Smooth muscle cell (in vitro differentiated cells): ENCODE data around the gene SPPL2A. TPM values are rescaled to one million over a fixed set of nuclear protein-coding genes. Genes with fewer than 3 reads are reported as not detected.

Experiments used
- DNase-seq: peaks from one replicate; lab custom pipeline; 2025; ENCODE audit not compliant: unreplicated experiment; lab: John Stamatoyannopoulos, UW
- H2AFZ ChIP-seq: fragments of 200-600 bp; sonication (generic); 2 replicates; pipeline ENCODE4 v1.6.0; 2016; ENCODE audit warnings: antibody characterized with exemption, low read depth, mild to moderate bottlenecking
- H3F3A ChIP-seq: fragments of 200-600 bp; sonication (generic); 2 replicates; pipeline ENCODE4 v1.6.0; 2017; ENCODE audit warnings: antibody characterized with exemption, low read depth
- H3K27ac ChIP-seq: fragments of 200-600 bp; sonication (generic); 2 replicates; pipeline ENCODE4 v1.5.1; 2016; ENCODE audit warnings: low read depth, mild to moderate bottlenecking
- H3K27me3 ChIP-seq: fragments of 200-600 bp; sonication (generic); 2 replicates; pipeline ENCODE4 v1.6.1; 2016; ENCODE audit warnings: low read depth, mild to moderate bottlenecking
- H3K36me3 ChIP-seq: fragments of 200-600 bp; sonication (generic); 2 replicates; pipeline ENCODE4 v1.5.1; 2016; ENCODE audit warnings: low read depth
- H3K4me1 ChIP-seq: fragments of 200-600 bp; sonication (generic); 2 replicates; pipeline ENCODE4 v1.5.1; 2016; ENCODE audit warnings: low read depth
- H3K4me2 ChIP-seq: fragments of 200-600 bp; sonication (generic); 2 replicates; pipeline ENCODE4 v1.6.0; 2016; ENCODE audit warnings: mild to moderate bottlenecking
- H3K4me3 ChIP-seq: fragments of 200-600 bp; sonication (generic); 2 replicates; pipeline ENCODE4 v1.5.1; 2016; ENCODE audit warnings: mild to moderate bottlenecking
- H3K79me2 ChIP-seq: fragments of 200-600 bp; sonication (generic); 2 replicates; pipeline ENCODE4 v1.6.0; 2016; ENCODE audit warnings: low read depth, mild to moderate bottlenecking
- H3K9ac ChIP-seq: fragments of 200-600 bp; sonication (generic); 2 replicates; pipeline ENCODE4 v1.6.0; 2016; ENCODE audit warnings: low read depth
- H3K9me3 ChIP-seq: fragments of 200-600 bp; sonication (generic); replicated peaks from 2 replicates; pipeline ENCODE4 v1.5.1; 2016; ENCODE audit warnings: low read depth
- H4K20me1 ChIP-seq: fragments of 200-600 bp; sonication (generic); 2 replicates; pipeline ENCODE4 v1.6.0; 2016; ENCODE audit warnings: low read depth
- CTCF ChIP-seq: fragments of 200-600 bp; sonication (generic); IDR thresholded peaks from 2 replicates; pipeline ENCODE4 v1.5.1; 2017; ENCODE audit warnings: borderline replicate concordance, mild to moderate bottlenecking, antibody characterized with exemption; ENCODE audit not compliant: insufficient read depth, poor library complexity, severe bottlenecking
- WGBS: methylation state at CpG from one replicate; pipeline ENCODE4 v1.1.7; 2016; ENCODE audit warnings: low lambda C conversion rate; 5-methylcytosine and 5-hydroxymethylcytosine counted together
- polyA plus RNA-seq: library from polyadenylated mRNA; unstranded; fragments of >200 nt; fragmentation: Nextera tagmentation; extraction: Ambion mirVana; gene quantifications from 2 replicates; pipeline ENCODE4 v1.2.1, GENCODE V29; 2016
- total RNA-seq: library from RNA; depleted of rRNA; stranded (reverse); fragments of >200 nt; gene quantifications from 2 replicates; pipeline ENCODE4 v1.2.3, GENCODE V29; 2014

The SPPL2A gene
- total and polyA plus RNA-seq, 2 experiments from 2014 or later: 62.2 to 265 TPM

- peaks cover 6% of the 10 kb centered on the region for H3K4me1 ChIP-seq
- no peak overlapping the region for H3K4me2 ChIP-seq
- no peaks in the 10 kb centered on the region for H3K27me3 ChIP-seq
- H4K20me1 ChIP-seq: no peaks in the 10 kb centered on the region
- no peak overlapping the region for H3K4me3 ChIP-seq
- no peak for TF ChIP-seq CTCF
- no peaks in the 10 kb centered on the region for H3K79me2 ChIP-seq
- no peaks in the 10 kb centered on the region for H3K9me3 ChIP-seq
- no peak overlapping the region for H3K9ac ChIP-seq
- no peak overlapping the region for H3K27ac ChIP-seq
- H2AFZ ChIP-seq: no peak overlapping the region
- no peaks in the 10 kb centered on the region for H3K36me3 ChIP-seq
- DNase-seq: no peak
- H3F3A ChIP-seq: no peaks in the 10 kb centered on the region
- WGBS: 79% methylated on average over 4 of the region's 4 CpGs
Measured at GRCh38 chr15:50791486-50791885, 26.0 kb upstream of the SPPL2A start.

- no peaks in the 10 kb centered on the region for H3K27me3 ChIP-seq
- no peaks in the 10 kb centered on the region for H3K79me2 ChIP-seq
- no peaks in the 10 kb centered on the region for H3K36me3 ChIP-seq
- no peak overlapping the region for H3K9ac ChIP-seq
- TF ChIP-seq CTCF: no peak
- no peaks in the 10 kb centered on the region for H4K20me1 ChIP-seq
- H3K4me1 ChIP-seq: peaks cover 6% of the 10 kb centered on the region
- H3K4me2 ChIP-seq: no peak overlapping the region
- H3K27ac ChIP-seq: no peak overlapping the region
- no peaks in the 10 kb centered on the region for H3F3A ChIP-seq
- H3K4me3 ChIP-seq: no peak overlapping the region
- H3K9me3 ChIP-seq: no peaks in the 10 kb centered on the region
- H2AFZ ChIP-seq: no peak overlapping the region
- DNase-seq: no peak
- 84% methylated on average over 7 of the region's 7 CpGs for WGBS
Measured at GRCh38 chr15:50790778-50791453, 25.4 kb upstream of the SPPL2A start.

GRCh38 chr15:50786871-50787270 lies 21.4 kb upstream of the SPPL2A start:
- no peak overlapping the region for H3K4me2 ChIP-seq
- no peak overlapping the region for H3K27ac ChIP-seq
- H3K4me3 ChIP-seq: no peak overlapping the region
- H3K9me3 ChIP-seq: no peaks in the 10 kb centered on the region
- no peak overlapping the region for H2AFZ ChIP-seq
- H3K4me1 ChIP-seq: peaks cover 6% of the 10 kb centered on the region
- no peak for TF ChIP-seq CTCF
- 61% methylated on average over 3 of the region's 3 CpGs for WGBS
- H3K9ac ChIP-seq: no peak overlapping the region
- H4K20me1 ChIP-seq: no peaks in the 10 kb centered on the region
- no peaks in the 10 kb centered on the region for H3F3A ChIP-seq
- no peaks in the 10 kb centered on the region for H3K27me3 ChIP-seq
- H3K79me2 ChIP-seq: no peaks in the 10 kb centered on the region
- H3K36me3 ChIP-seq: no peaks in the 10 kb centered on the region
- DNase-seq: no peak

GRCh38 chr15:50786438-50786837 lies 20.9 kb upstream of the SPPL2A start:
- Histone ChIP-seq H3F3A (no peaks in the 10 kb centered on the region), H3K79me2 (no peaks in the 10 kb centered on the region), H3K9me3 (no peaks in the 10 kb centered on the region), H3K9ac (no peak overlapping the region), H2AFZ (no peak overlapping the region), H3K27me3 (no peaks in the 10 kb centered on the region), H4K20me1 (no peaks in the 10 kb centered on the region), H3K4me3 (no peak overlapping the region), H3K4me2 (no peak overlapping the region), H3K36me3 (no peaks in the 10 kb centered on the region), H3K4me1 (peaks cover 6% of the 10 kb centered on the region), H3K27ac (no peak overlapping the region)
- 90% methylated on average over 2 of the region's 2 CpGs for WGBS
- TF ChIP-seq CTCF: no peak
- DNase-seq: no peak
